Caco-2 (cell line): ENCODE results near the gene USP40. TPM values are rescaled to one million over a fixed set of nuclear protein-coding genes. Genes with fewer than 3 reads are reported as not detected.

Experiments
- BruUV-seq: library from RNA; stranded (reverse); fragments of 400-500 nt; replicated peaks from 2 replicates; lab custom pipeline; 2021; lab: Mats Ljungman, UMichigan
- CTCF ChIA-PET: fragments of 300-600 bp; sonication (Branson Sonifier 250); formaldehyde crosslinking; loops from one replicate; lab custom pipeline; 2022; ENCODE audit warnings: antibody characterized with exemption; lab: Charles Lee
- POLR2A ChIA-PET: fragments of 300-600 bp; sonication (Branson Sonifier 250); formaldehyde crosslinking; loops from one replicate; lab custom pipeline; 2022; ENCODE audit warnings: antibody characterized with exemption; lab: Charles Lee
- DNase-seq, 2 experiments: peaks; one replicate each; pipeline versions ENCODE4 v3.0.0 to v3.0.0-alpha.2; 2020 to 2022
- H3K27me3 ChIP-seq: replicated peaks from 2 replicates; pipeline ENCODE4 v1.6.0; 2011; ENCODE audit warnings: low read length; ENCODE audit not compliant: control insufficient read depth, insufficient read depth
- H3K36me3 ChIP-seq: 2 replicates; pipeline ENCODE4 v1.5.1; 2011; ENCODE audit warnings: low read length; ENCODE audit not compliant: control insufficient read depth, insufficient read depth
- H3K4me1 ChIP-seq: fragments of 250-450 bp; sonication (Bioruptor Pico); 2 replicates; pipeline ENCODE4 v1.5.1; 2020; ENCODE audit warnings: mild to moderate bottlenecking
- H3K4me3 ChIP-seq: 2 replicates; pipeline ENCODE4 v1.5.1; 2011; ENCODE audit warnings: low read depth, mild to moderate bottlenecking, control low read depth, low read length
- H3K9me3 ChIP-seq: fragments of 250-450 bp; sonication (Bioruptor Pico); 2 replicates; pipeline ENCODE4 v1.5.1; 2020; ENCODE audit warnings: mild to moderate bottlenecking, moderate library complexity
- H3K27ac Mint-ChIP-seq: one replicate; pipeline ENCODE4 v1.8.0; 2022; ENCODE audit warnings: mixed read lengths; ENCODE audit not compliant: unreplicated experiment
- H3K27me3 Mint-ChIP-seq: one replicate; pipeline ENCODE4 v1.8.0; 2022; ENCODE audit warnings: mixed read lengths; ENCODE audit not compliant: insufficient read depth, unreplicated experiment
- H3K36me3 Mint-ChIP-seq: one replicate; pipeline ENCODE4 v1.8.0; 2022; ENCODE audit warnings: mild to moderate bottlenecking, mixed read lengths; ENCODE audit not compliant: insufficient read depth, unreplicated experiment
- H3K4me1 Mint-ChIP-seq: one replicate; pipeline ENCODE4 v1.8.0; 2022; ENCODE audit warnings: low read depth, mixed read lengths; ENCODE audit not compliant: unreplicated experiment
- H3K4me3 Mint-ChIP-seq: one replicate; pipeline ENCODE4 v1.8.0; 2022; ENCODE audit warnings: mild to moderate bottlenecking, moderate library complexity, mixed read lengths; ENCODE audit not compliant: unreplicated experiment
- H3K9me3 Mint-ChIP-seq: one replicate; pipeline ENCODE4 v1.8.0; 2022; ENCODE audit warnings: mixed read lengths; ENCODE audit not compliant: unreplicated experiment
- intact Hi-C: fragments of 100-400 bp; cut with micrococcal nuclease; formaldehyde crosslinking; loops from one replicate; pipeline ENCODE4 v1.10.0; 2022; ENCODE audit not compliant: unreplicated experiment
- total RNA-seq: library from RNA; stranded (reverse); gene quantifications from 2 replicates; pipeline ENCODE4 v1.2.3, GENCODE V29; 2022
- TF ChIP-seq, protein P1 (sequence below), 2 experiments: fragments of 200-600 bp in 1 of 2; IDR thresholded peaks; 1 replicate in 1 of 2; 2 replicates in 1 of 2; pipeline versions ENCODE4 v1.5.1 to v1.8.0; 2011 to 2022; ENCODE audit warnings: antibody characterized with exemption in 1 of 2, control low read depth in 1 of 2, inconsistent platforms in 1 of 2, low read depth in 1 of 2, low read length in 1 of 2, mild to moderate bottlenecking in 1 of 2, moderate library complexity in 1 of 2; ENCODE audit not compliant: insufficient read depth in 1 of 2, severe bottlenecking in 1 of 2, unreplicated experiment in 1 of 2

Gene USP40
- total RNA-seq, 1 experiment from 2014 or later = 27.8 TPM

DNA sequence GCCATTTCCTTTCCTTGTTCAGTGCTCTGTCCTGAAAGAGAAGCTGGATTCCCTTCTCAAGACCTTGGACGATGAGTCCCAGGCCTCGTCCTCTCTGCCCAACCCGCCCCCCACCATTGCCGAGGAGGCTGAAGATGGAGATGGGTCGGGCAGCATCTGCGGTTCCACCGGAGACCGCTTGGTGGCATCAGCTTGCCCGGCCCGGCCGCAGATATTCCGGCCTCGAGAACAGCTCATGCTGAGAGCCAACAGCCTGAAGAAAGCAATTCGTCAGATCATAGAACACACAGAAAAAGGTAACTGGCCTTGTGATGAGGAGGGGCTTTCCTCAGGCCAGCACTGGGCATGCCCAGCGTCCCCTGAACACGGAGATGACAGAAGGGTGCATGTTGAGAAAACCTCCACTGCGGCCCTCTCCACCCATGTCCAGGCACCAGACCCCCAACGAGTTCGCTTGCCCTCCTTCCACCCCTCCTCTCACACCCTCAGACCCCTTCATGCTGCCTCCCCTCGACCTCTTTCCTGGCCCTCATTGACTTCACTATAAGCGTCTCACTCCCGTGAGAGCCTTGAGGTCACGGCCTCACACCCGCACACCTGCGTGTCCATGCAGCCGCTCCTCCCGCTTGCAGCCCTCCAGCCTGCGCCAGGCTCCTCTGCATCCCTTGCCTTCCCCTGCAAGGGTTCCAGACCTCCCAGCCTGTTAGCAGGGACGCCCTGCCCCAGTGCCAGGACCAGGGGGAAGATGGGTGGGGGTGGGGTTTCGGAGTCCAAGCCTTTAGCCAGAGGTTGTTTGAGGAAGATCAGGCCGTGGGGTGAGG lies 117.3 kb downstream of the USP40 start:
- Mint-ChIP-seq H3K4me3 (no peak overlapping the region), H3K27ac (peak overlapping the region; percentile 32), H3K4me1 (peaks cover 7% of the 10 kb centered on the region), H3K9me3 (no peaks in the 10 kb centered on the region), H3K36me3 (peaks cover 78% of the 10 kb centered on the region), H3K27me3 (no peaks in the 10 kb centered on the region)
- TF ChIP-seq, protein P1, sequence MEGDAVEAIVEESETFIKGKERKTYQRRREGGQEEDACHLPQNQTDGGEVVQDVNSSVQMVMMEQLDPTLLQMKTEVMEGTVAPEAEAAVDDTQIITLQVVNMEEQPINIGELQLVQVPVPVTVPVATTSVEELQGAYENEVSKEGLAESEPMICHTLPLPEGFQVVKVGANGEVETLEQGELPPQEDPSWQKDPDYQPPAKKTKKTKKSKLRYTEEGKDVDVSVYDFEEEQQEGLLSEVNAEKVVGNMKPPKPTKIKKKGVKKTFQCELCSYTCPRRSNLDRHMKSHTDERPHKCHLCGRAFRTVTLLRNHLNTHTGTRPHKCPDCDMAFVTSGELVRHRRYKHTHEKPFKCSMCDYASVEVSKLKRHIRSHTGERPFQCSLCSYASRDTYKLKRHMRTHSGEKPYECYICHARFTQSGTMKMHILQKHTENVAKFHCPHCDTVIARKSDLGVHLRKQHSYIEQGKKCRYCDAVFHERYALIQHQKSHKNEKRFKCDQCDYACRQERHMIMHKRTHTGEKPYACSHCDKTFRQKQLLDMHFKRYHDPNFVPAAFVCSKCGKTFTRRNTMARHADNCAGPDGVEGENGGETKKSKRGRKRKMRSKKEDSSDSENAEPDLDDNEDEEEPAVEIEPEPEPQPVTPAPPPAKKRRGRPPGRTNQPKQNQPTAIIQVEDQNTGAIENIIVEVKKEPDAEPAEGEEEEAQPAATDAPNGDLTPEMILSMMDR (IDR thresholded peaks at IDR 0.05; ENCODE audit: insufficient read depth in 1 of 2, low read depth in 1 of 2, low read length in 1 of 2, severe bottlenecking in 1 of 2, unreplicated experiment in 1 of 2) = no peak
- CTCF ChIA-PET = interaction anchor here (0.6 to 1.7 kb wide), 4 partner anchors 8 to 383 kb away, joined by 3 to 6 read pairs (median 4); no protein-coding TSS in a partner anchor
- peaks cover 9% of the 10 kb centered on the region for H3K36me3 ChIP-seq
- intact Hi-C loops = loop anchor here (10.0 kb wide), 1 partner anchor 94 kb away; the partner anchor contains the start of gene DGKD
- no peaks in the 10 kb centered on the region for H3K9me3 ChIP-seq
- POLR2A ChIA-PET = no interaction called here
- H3K4me3 ChIP-seq = no peak overlapping the region
- H3K4me1 ChIP-seq = peaks cover 12% of the 10 kb centered on the region
- BruUV-seq = no TSS peak
- no peaks in the 10 kb centered on the region for H3K27me3 ChIP-seq
- peak in 1 of 2 experiments; percentile 19 for DNase-seq

DNA sequence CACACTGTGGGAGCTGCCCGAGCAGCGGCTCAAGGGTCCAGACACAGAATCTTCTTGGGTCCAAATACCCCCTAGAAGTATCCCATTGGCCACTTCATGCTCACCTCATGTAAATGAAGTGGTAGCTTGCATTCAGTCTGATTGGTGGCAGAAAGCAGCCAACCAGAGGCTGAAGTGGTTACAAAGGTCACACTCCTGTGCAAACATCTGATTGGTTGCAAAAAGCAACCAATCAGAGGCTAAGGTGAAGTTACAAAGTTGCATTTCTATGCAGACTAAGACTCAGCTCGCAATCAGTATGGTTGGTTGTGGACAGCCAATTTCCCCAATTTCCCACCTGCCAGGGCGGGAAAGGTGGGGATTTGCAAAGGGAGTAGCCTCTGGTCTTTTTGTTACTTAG lies 118.0 kb downstream of the USP40 start:
- Mint-ChIP-seq H3K9me3 (no peaks in the 10 kb centered on the region), H3K4me1 (peaks cover 7% of the 10 kb centered on the region), H3K27ac (peak overlapping the region; percentile 47), H3K4me3 (peak overlapping the region; percentile 25), H3K27me3 (no peaks in the 10 kb centered on the region), H3K36me3 (peaks cover 77% of the 10 kb centered on the region)
- Histone ChIP-seq H3K27me3 (no peaks in the 10 kb centered on the region), H3K4me3 (no peak overlapping the region), H3K4me1 (peaks cover 12% of the 10 kb centered on the region), H3K36me3 (peaks cover 9% of the 10 kb centered on the region), H3K9me3 (no peaks in the 10 kb centered on the region)
- ChIA-PET CTCF (interaction anchor here (0.6 to 1.7 kb wide), 4 partner anchors 9 to 384 kb away, joined by 3 to 6 read pairs (median 4); no protein-coding TSS in a partner anchor), POLR2A (no interaction called here)
- DNase-seq = peak; percentile 34 to 58
- intact Hi-C loops = loop anchor here (10.0 kb wide), 1 partner anchor 94 kb away; the partner anchor contains the start of gene DGKD
- BruUV-seq = no TSS peak
- TF ChIP-seq, protein P1 (IDR thresholded peaks at IDR 0.05; ENCODE audit: insufficient read depth in 1 of 2, low read depth in 1 of 2, low read length in 1 of 2, severe bottlenecking in 1 of 2, unreplicated experiment in 1 of 2) = no peak

DNA sequence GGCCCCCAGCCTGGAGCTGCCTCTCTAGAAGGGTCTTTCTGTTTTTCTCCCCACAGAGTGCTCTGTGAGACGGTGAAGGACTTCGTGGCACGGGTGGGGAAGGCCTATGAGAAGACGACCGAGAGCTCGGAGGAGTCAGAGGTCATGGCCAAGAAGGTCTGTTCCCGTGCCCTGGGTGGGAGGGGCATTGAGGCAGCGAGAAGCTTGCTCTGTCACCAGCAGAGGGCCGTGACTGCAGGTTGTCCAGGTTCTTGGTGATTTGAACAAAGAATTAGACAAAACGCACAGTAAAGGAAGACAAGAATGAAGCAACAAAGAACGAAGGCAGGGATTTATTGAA lies 118.4 kb downstream of the USP40 start:
- H3K36me3 ChIP-seq = peaks cover 9% of the 10 kb centered on the region

More for the DNA sequence above, 118.4 kb downstream of the USP40 start:
- Histone ChIP-seq H3K27me3 (no peaks in the 10 kb centered on the region), H3K4me1 (peaks cover 12% of the 10 kb centered on the region), H3K9me3 (no peaks in the 10 kb centered on the region), H3K4me3 (no peak overlapping the region)
- intact Hi-C loops = loop anchor here (10.0 kb wide), 1 partner anchor 93 kb away; the partner anchor contains the start of gene DGKD
- peak overlapping the region; percentile 47 for H3K27ac Mint-ChIP-seq
- TF ChIP-seq, protein P1 (IDR thresholded peaks at IDR 0.05; ENCODE audit: insufficient read depth in 1 of 2, low read depth in 1 of 2, low read length in 1 of 2, severe bottlenecking in 1 of 2, unreplicated experiment in 1 of 2) = peak in 1 of 2 experiments; percentile 31
- POLR2A ChIA-PET = no interaction called here
- peaks cover 7% of the 10 kb centered on the region for H3K4me1 Mint-ChIP-seq
- no peaks in the 10 kb centered on the region for H3K27me3 Mint-ChIP-seq
- peak overlapping the region; percentile 25 for H3K4me3 Mint-ChIP-seq
- CTCF ChIA-PET = interaction anchor here (0.8 to 1.7 kb wide), 3 partner anchors 9 to 384 kb away, joined by 3 to 6 read pairs (median 3); no protein-coding TSS in a partner anchor
- peak; percentile 46 to 54 for DNase-seq
- H3K9me3 Mint-ChIP-seq = no peaks in the 10 kb centered on the region
- BruUV-seq = no TSS peak
- H3K36me3 Mint-ChIP-seq = peaks cover 77% of the 10 kb centered on the region
